ENCODE data around the gene RBBP4. TPM values are rescaled to one million over a fixed set of nuclear protein-coding genes. Genes with fewer than 3 reads are reported as not detected.
A peak's percentile ranks its signal among the peaks of the same experiment; 100 is the strongest.

RBBP4 gene
- total and polyA plus RNA-seq, 2 of the 13 experiments (the other 11 are each of a cell fraction or from before 2014, with no cell fraction given), result 64.4 to 166 TPM

DNA sequence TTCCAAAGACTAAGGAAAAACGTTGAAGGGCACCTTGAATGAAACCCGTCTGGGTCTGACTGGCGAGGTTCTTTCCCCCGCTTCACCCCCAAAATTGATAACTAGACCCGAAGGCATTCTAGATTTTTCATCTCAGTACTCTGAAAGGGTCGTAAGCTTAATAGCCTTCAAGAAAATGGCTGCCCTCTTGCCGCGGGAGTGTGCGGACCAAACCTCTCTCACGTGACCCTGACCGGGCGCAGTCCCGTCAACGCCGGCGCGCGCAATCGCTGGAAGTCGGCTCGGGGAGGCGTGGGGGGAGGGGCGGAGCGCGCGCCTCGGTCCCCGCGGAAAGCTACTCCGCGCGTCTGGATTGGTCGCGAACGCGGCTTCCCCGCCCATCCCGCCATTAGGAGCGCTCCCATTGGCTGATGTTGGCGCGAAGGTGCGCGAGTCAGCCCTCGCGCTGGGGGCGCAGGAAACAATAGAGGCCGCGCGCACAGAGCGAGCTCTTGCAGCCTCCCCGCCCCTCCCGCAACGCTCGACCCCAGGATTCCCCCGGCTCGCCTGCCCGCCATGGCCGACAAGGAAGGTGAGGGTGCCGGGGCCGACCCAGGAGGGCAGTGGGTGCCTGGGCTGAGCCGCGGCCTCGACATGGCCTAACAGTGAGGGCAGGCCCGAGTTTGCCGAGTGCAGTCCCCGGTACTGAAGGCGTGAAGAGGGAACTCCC, at the start of gene RBBP4 (continued):
- TF ChIP-seq SYNCRIP (IDR thresholded peaks at IDR 0.05; ENCODE audit: insufficient read depth, low read depth, low read length) (no peak), SP2 (CRISPR knock-in tag; IDR thresholded peaks at IDR 0.05) (peak; percentile 94), ESRRA (CRISPR knock-in tag; IDR thresholded peaks at IDR 0.05; ENCODE audit: low read depth) (no peak; the same call in 1 of the 2 replicates), JUND (CRISPR knock-in tag; IDR thresholded peaks at IDR 0.05) (no peak), ZNF616 (CRISPR knock-in tag; IDR thresholded peaks at IDR 0.05; ENCODE audit: low read depth) (peak; percentile 93), NR3C1 (CRISPR knock-in tag; IDR thresholded peaks at IDR 0.05) (no peak), MBD4 (IDR thresholded peaks at IDR 0.05; ENCODE audit: borderline replicate concordance, low read length) (no peak), ELF1 (CRISPR knock-in tag; IDR thresholded peaks at IDR 0.05) (no peak; the same call in 1 of the 2 replicates), NFRKB (IDR thresholded peaks at IDR 0.05) (peak; percentile 82), NFE2L1 (CRISPR knock-in tag; IDR thresholded peaks at IDR 0.05; ENCODE audit: borderline replicate concordance) (no peak; the same call in 1 of the 2 replicates), ZFYVE20 (CRISPR knock-in tag; IDR thresholded peaks at IDR 0.05; ENCODE audit: borderline replicate concordance, low read depth) (no peak), ZNF550 (CRISPR knock-in tag; IDR thresholded peaks at IDR 0.05; ENCODE audit: borderline replicate concordance) (no peak), MED13 (CRISPR knock-in tag; IDR thresholded peaks at IDR 0.05) (no peak), ZNF563 (CRISPR knock-in tag; IDR thresholded peaks at IDR 0.05) (peak; percentile 97), NFKB2 (CRISPR knock-in tag; IDR thresholded peaks at IDR 0.05; ENCODE audit: borderline replicate concordance) (peak; percentile 97), TMF1 (CRISPR knock-in tag; IDR thresholded peaks at IDR 0.05; ENCODE audit: low read depth) (peak; percentile 97), ZKSCAN1 (IDR thresholded peaks at IDR 0.05; ENCODE audit: low read length) (0 out of 2 replicates have a peak, but pooled peaks have one; percentile 14)
- TF ChIP-seq, protein P1, sequence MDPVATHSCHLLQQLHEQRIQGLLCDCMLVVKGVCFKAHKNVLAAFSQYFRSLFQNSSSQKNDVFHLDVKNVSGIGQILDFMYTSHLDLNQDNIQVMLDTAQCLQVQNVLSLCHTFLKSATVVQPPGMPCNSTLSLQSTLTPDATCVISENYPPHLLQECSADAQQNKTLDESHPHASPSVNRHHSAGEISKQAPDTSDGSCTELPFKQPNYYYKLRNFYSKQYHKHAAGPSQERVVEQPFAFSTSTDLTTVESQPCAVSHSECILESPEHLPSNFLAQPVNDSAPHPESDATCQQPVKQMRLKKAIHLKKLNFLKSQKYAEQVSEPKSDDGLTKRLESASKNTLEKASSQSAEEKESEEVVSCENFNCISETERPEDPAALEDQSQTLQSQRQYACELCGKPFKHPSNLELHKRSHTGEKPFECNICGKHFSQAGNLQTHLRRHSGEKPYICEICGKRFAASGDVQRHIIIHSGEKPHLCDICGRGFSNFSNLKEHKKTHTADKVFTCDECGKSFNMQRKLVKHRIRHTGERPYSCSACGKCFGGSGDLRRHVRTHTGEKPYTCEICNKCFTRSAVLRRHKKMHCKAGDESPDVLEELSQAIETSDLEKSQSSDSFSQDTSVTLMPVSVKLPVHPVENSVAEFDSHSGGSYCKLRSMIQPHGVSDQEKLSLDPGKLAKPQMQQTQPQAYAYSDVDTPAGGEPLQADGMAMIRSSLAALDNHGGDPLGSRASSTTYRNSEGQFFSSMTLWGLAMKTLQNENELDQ (CRISPR knock-in tag; IDR thresholded peaks at IDR 0.05; ENCODE audit: borderline replicate concordance), result no peak
- TF ChIP-seq, protein P2, sequence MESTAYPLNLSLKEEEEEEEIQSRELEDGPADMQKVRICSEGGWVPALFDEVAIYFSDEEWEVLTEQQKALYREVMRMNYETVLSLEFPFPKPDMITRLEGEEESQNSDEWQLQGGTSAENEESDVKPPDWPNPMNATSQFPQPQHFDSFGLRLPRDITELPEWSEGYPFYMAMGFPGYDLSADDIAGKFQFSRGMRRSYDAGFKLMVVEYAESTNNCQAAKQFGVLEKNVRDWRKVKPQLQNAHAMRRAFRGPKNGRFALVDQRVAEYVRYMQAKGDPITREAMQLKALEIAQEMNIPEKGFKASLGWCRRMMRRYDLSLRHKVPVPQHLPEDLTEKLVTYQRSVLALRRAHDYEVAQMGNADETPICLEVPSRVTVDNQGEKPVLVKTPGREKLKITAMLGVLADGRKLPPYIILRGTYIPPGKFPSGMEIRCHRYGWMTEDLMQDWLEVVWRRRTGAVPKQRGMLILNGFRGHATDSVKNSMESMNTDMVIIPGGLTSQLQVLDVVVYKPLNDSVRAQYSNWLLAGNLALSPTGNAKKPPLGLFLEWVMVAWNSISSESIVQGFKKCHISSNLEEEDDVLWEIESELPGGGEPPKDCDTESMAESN (CRISPR knock-in tag; conservative IDR thresholded peaks at IDR 0.05), result peak; percentile 57; the same call in 1 of the 2 replicates
- TF ChIP-seq, protein P3, sequence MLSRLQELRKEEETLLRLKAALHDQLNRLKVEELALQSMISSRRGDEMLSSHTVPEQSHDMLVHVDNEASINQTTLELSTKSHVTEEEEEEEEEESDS (CRISPR knock-in tag; IDR thresholded peaks at IDR 0.05; ENCODE audit: borderline replicate concordance), result 0 out of 2 replicates have a peak, but pooled peaks have one; percentile 58
- TF ChIP-seq, protein P4, sequence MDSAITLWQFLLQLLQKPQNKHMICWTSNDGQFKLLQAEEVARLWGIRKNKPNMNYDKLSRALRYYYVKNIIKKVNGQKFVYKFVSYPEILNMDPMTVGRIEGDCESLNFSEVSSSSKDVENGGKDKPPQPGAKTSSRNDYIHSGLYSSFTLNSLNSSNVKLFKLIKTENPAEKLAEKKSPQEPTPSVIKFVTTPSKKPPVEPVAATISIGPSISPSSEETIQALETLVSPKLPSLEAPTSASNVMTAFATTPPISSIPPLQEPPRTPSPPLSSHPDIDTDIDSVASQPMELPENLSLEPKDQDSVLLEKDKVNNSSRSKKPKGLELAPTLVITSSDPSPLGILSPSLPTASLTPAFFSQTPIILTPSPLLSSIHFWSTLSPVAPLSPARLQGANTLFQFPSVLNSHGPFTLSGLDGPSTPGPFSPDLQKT (CRISPR knock-in tag; IDR thresholded peaks at IDR 0.05; ENCODE audit: borderline replicate concordance), result no peak
- TF ChIP-seq, protein P5, sequence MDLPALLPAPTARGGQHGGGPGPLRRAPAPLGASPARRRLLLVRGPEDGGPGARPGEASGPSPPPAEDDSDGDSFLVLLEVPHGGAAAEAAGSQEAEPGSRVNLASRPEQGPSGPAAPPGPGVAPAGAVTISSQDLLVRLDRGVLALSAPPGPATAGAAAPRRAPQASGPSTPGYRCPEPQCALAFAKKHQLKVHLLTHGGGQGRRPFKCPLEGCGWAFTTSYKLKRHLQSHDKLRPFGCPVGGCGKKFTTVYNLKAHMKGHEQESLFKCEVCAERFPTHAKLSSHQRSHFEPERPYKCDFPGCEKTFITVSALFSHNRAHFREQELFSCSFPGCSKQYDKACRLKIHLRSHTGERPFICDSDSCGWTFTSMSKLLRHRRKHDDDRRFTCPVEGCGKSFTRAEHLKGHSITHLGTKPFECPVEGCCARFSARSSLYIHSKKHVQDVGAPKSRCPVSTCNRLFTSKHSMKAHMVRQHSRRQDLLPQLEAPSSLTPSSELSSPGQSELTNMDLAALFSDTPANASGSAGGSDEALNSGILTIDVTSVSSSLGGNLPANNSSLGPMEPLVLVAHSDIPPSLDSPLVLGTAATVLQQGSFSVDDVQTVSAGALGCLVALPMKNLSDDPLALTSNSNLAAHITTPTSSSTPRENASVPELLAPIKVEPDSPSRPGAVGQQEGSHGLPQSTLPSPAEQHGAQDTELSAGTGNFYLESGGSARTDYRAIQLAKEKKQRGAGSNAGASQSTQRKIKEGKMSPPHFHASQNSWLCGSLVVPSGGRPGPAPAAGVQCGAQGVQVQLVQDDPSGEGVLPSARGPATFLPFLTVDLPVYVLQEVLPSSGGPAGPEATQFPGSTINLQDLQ (CRISPR knock-in tag; IDR thresholded peaks at IDR 0.05), result no peak; the same call in 1 of the 2 replicates
